HCT116 (cell line): Measurements from ENCODE around the gene GYS1.
"Not testable (repeated sequence)": the region's sequence is repeated elsewhere in the genome, so short reads cannot be mapped to it uniquely, and the experiment has no call there.

Experiments used
- CTCF ChIP-seq, 3 experiments: fragments of 200-600 bp in 1 of 3; sonication (generic) in 1 of 3; IDR thresholded peaks in 2 of 3; conservative IDR thresholded peaks in 1 of 3; 2 replicates each; pipeline ENCODE4 v1.5.1; 2012 to 2017; ENCODE audit warnings: low read depth in 2 of 3, low read length in 2 of 3, antibody characterized with exemption in 1 of 3, borderline replicate concordance in 1 of 3, control low read depth in 1 of 3, mild to moderate bottlenecking in 1 of 3, mixed read lengths in 1 of 3, mixed run types in 1 of 3, moderate library complexity in 1 of 3; ENCODE audit not compliant: insufficient read depth in 1 of 3
- EGR1 ChIP-seq: IDR thresholded peaks from 2 replicates; pipeline ENCODE4 v1.6.1; 2012; ENCODE audit warnings: low read depth
- ELF1 ChIP-seq: IDR thresholded peaks from 2 replicates; pipeline ENCODE4 v1.6.1; 2012; ENCODE audit warnings: low read depth, borderline replicate concordance
- EZH2 ChIP-seq: fragments of 200-600 bp; sonication (generic); IDR thresholded peaks from 2 replicates; pipeline ENCODE4 v1.6.1; 2017; ENCODE audit warnings: antibody characterized with exemption, mixed run types
- MAX ChIP-seq: IDR thresholded peaks from 2 replicates; pipeline ENCODE4 v1.6.1; 2012
- POLR2A ChIP-seq: IDR thresholded peaks from 2 replicates; pipeline ENCODE4 v1.7.0; 2011; ENCODE audit warnings: borderline replicate concordance; ENCODE audit not compliant: insufficient read depth, insufficient read length; ENCODE audit errors: extremely low read depth
- POLR2AphosphoS5 ChIP-seq: IDR thresholded peaks from 2 replicates; pipeline ENCODE4 v1.6.1; 2011; ENCODE audit warnings: mild to moderate bottlenecking, low read depth, low read length, moderate library complexity
- RAD21 ChIP-seq: IDR thresholded peaks from 2 replicates; pipeline ENCODE4 v1.6.1; 2012; ENCODE audit warnings: low read depth, mild to moderate bottlenecking
- ZFX ChIP-seq: fragments of 450-650 bp; IDR thresholded peaks from 2 replicates; pipeline ENCODE4 v1.6.1; 2017
- ZNF274 ChIP-seq: fragments of 200-500 bp; sonication (Bioruptor generic); IDR thresholded peaks from 2 replicates; pipeline ENCODE4 v1.6.1; 2014; ENCODE audit warnings: mild to moderate bottlenecking, low read depth, low read length, inconsistent platforms
- TF ChIP-seq, protein P1 (sequence below): IDR thresholded peaks from 2 replicates; pipeline ENCODE4 v1.6.1; 2012; ENCODE audit warnings: low read depth

GRCh38 chr19:49028686-49029085 is 35.6 kb upstream of the GYS1 start:
- not testable (repeated sequence) for TF ChIP-seq MAX; EZH2; EGR1; CTCF (IDR thresholded peaks at IDR 0.05 in 2 of 3, conservative IDR thresholded peaks at IDR 0.05 in 1 of 3; ENCODE audit: borderline replicate concordance in 1 of 3, insufficient read depth in 1 of 3, low read depth in 2 of 3, low read length in 2 of 3); POLR2A; ZNF274; ZFX; RAD21; POLR2AphosphoS5; ELF1
- TF ChIP-seq, protein P1, sequence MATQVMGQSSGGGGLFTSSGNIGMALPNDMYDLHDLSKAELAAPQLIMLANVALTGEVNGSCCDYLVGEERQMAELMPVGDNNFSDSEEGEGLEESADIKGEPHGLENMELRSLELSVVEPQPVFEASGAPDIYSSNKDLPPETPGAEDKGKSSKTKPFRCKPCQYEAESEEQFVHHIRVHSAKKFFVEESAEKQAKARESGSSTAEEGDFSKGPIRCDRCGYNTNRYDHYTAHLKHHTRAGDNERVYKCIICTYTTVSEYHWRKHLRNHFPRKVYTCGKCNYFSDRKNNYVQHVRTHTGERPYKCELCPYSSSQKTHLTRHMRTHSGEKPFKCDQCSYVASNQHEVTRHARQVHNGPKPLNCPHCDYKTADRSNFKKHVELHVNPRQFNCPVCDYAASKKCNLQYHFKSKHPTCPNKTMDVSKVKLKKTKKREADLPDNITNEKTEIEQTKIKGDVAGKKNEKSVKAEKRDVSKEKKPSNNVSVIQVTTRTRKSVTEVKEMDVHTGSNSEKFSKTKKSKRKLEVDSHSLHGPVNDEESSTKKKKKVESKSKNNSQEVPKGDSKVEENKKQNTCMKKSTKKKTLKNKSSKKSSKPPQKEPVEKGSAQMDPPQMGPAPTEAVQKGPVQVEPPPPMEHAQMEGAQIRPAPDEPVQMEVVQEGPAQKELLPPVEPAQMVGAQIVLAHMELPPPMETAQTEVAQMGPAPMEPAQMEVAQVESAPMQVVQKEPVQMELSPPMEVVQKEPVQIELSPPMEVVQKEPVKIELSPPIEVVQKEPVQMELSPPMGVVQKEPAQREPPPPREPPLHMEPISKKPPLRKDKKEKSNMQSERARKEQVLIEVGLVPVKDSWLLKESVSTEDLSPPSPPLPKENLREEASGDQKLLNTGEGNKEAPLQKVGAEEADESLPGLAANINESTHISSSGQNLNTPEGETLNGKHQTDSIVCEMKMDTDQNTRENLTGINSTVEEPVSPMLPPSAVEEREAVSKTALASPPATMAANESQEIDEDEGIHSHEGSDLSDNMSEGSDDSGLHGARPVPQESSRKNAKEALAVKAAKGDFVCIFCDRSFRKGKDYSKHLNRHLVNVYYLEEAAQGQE, result not testable (repeated sequence)
